K562 (cell line): ENCODE measurements around the gene NTM. TPM values are rescaled to one million over a fixed set of nuclear protein-coding genes. Genes with fewer than 3 reads are reported as not detected.

Experiments used
- ATAC-seq: fragments of 200-7000 bp; cut with Tn5 transposase; 3 replicates; pipeline ENCODE4 v1.9.1; 2020; ENCODE audit warnings: moderate library complexity
- BruUV-seq: library from RNA; stranded (reverse); fragments of 400-500 nt; replicated peaks from 2 replicates; lab custom pipeline; 2021; lab: Mats Ljungman, UMichigan
- CTCF ChIA-PET: fragments of 300-600 bp; formaldehyde crosslinking; extraction: SDS; loops from one replicate; lab custom pipeline; 2021; ENCODE audit warnings: low intra/inter-chr PET ratio; lab: Yijun Ruan, JAX
- POLR2A ChIA-PET: fragments of 300-600, 350-650 bp; sonication (Branson Sonifier 250); formaldehyde crosslinking; extraction: SDS; loops from one replicate; lab custom pipeline; 2021; ENCODE audit warnings: antibody characterized with exemption, inconsistent platforms; lab: Yijun Ruan, JAX
- DNase-seq, 4 experiments: peaks; one replicate each; pipeline versions ENCODE4 v3.0.0 to v3.0.0-alpha.2; 2011 to 2018; ENCODE audit warnings: low spot score in 3 of 4, mixed read lengths in 3 of 4; ENCODE audit errors: extremely low read depth in 1 of 4
- FAIRE-seq: peaks from 2 replicates; lab custom pipeline; 2011; peaks lifted over from hg19 to GRCh38; lab: Jason Lieb, UNC
- H2AFZ ChIP-seq: 2 replicates; pipeline ENCODE4 v1.6.0; 2011; ENCODE audit warnings: low read depth, low read length, control low read depth, inconsistent platforms
- H3K27ac ChIP-seq: fragments of 200-600 bp; 3 replicates; pipeline ENCODE4 v1.8.0; 2011; ENCODE audit warnings: low read depth, mild to moderate bottlenecking, control low read depth, inconsistent platforms, low read length, moderate library complexity, mixed read lengths; ENCODE audit errors: extremely low read depth
- H3K27me3 ChIP-seq, 2 experiments: fragments of 300-600 bp in 1 of 2; 2 replicates in 1 of 2; 3 replicates in 1 of 2; pipeline versions ENCODE4 v1.6.0 to v1.8.0; 2011; ENCODE audit warnings: inconsistent platforms in 2 of 2, low read length in 2 of 2, mild to moderate bottlenecking in 1 of 2, mixed read lengths in 1 of 2, moderate library complexity in 1 of 2; ENCODE audit not compliant: control insufficient read depth in 2 of 2, insufficient read depth in 2 of 2
- H3K36me3 ChIP-seq: fragments of 300-600 bp; 3 replicates; pipeline ENCODE4 v1.8.0; 2011; ENCODE audit warnings: mild to moderate bottlenecking, low read length, inconsistent platforms; ENCODE audit not compliant: control insufficient read depth, insufficient read depth
- H3K4me1 ChIP-seq, 2 experiments: fragments of 200-600 bp in 1 of 2; replicated peaks in 1 of 2; 2 replicates in 1 of 2; 3 replicates in 1 of 2; pipeline versions ENCODE4 v1.5.1 to v1.8.0; 2011; ENCODE audit warnings: inconsistent platforms in 2 of 2, low read length in 2 of 2, mild to moderate bottlenecking in 1 of 2, mixed read lengths in 1 of 2, moderate library complexity in 1 of 2; ENCODE audit not compliant: control insufficient read depth in 2 of 2, insufficient read depth in 2 of 2
- H3K4me2 ChIP-seq: 2 replicates; pipeline ENCODE4 v1.6.1; 2011; ENCODE audit warnings: low read length, control low read depth, inconsistent platforms, mixed read lengths; ENCODE audit not compliant: insufficient read depth
- H3K4me3 ChIP-seq: fragments of 200-600 bp; sonication (generic), shearing (Covaris generic); 2 replicates; pipeline ENCODE4 v1.5.1; 2016; ENCODE audit warnings: control low read depth, inconsistent platforms
- H3K79me2 ChIP-seq: fragments of 200-600 bp; 3 replicates; pipeline ENCODE4 v1.8.0; 2011; ENCODE audit warnings: low read length, inconsistent platforms; ENCODE audit not compliant: control insufficient read depth, insufficient read depth
- H3K9ac ChIP-seq, 2 experiments: 2 replicates each; pipeline versions ENCODE4 v1.6.0 to v1.6.1; 2011; ENCODE audit warnings: low read depth in 2 of 2, low read length in 2 of 2, control low read depth in 1 of 2, inconsistent platforms in 1 of 2, mild to moderate bottlenecking in 1 of 2, mixed read lengths in 1 of 2; ENCODE audit not compliant: insufficient read depth in 1 of 2
- H3K9me1 ChIP-seq: one replicate; pipeline ENCODE4 v1.6.0; 2011; ENCODE audit warnings: inconsistent platforms, mild to moderate bottlenecking, low read length, moderate library complexity; ENCODE audit not compliant: control insufficient read depth, insufficient read depth
- H3K9me3 ChIP-seq: replicated peaks from 2 replicates; pipeline ENCODE4 v1.5.1; 2011; ENCODE audit warnings: low read depth, low read length, inconsistent platforms; ENCODE audit not compliant: control insufficient read depth, insufficient read depth
- H4K20me1 ChIP-seq: replicated peaks from 2 replicates; pipeline ENCODE4 v1.6.1; 2011; ENCODE audit warnings: low read length, inconsistent platforms, mixed read lengths; ENCODE audit not compliant: control insufficient read depth, insufficient read depth
- CBFA2T3 ChIP-seq: fragments of 450-650 bp; IDR thresholded peaks from 2 replicates; pipeline ENCODE4 v1.6.1; 2017
- CBFB ChIP-seq: sonication (generic); formaldehyde crosslinking; IDR thresholded peaks from 2 replicates; pipeline ENCODE4 v1.4.0; 2020; ENCODE audit warnings: mild to moderate bottlenecking, missing genetic modification reagents
- LCOR ChIP-seq: sonication (generic); formaldehyde crosslinking; IDR thresholded peaks from 2 replicates; pipeline ENCODE4 v1.8.0; 2022; ENCODE audit warnings: mild to moderate bottlenecking, missing genetic modification reagents
- MCM7 ChIP-seq, 2 experiments: fragments of 450-650 bp; IDR thresholded peaks; 2 replicates each; pipeline ENCODE4 v1.6.1; 2016 to 2018
- NR3C1 ChIP-seq: sonication (generic); formaldehyde crosslinking; IDR thresholded peaks from 2 replicates; pipeline ENCODE4 v1.8.1; 2022; ENCODE audit warnings: missing genetic modification reagents
- PHF8 ChIP-seq: fragments of 200-600 bp; sonication (generic); IDR thresholded peaks from 2 replicates; pipeline ENCODE4 v1.6.1; 2012; ENCODE audit warnings: mixed run types, mild to moderate bottlenecking, inconsistent platforms, low read length, moderate library complexity, borderline replicate concordance
- SMARCC2 ChIP-seq: fragments of 450-650 bp; IDR thresholded peaks from 2 replicates; pipeline ENCODE4 v1.6.1; 2017; ENCODE audit warnings: antibody characterized with exemption, moderate library complexity, mild to moderate bottlenecking, low read depth
- SREBF1 ChIP-seq: fragments of 150-350 bp; IDR thresholded peaks from 2 replicates; pipeline ENCODE4 v1.6.1; 2014; ENCODE audit warnings: antibody characterized with exemption, low read depth, low read length, borderline replicate concordance
- SREBF2 ChIP-seq: sonication (generic); formaldehyde crosslinking; IDR thresholded peaks from 2 replicates; pipeline ENCODE4 v1.4.0; 2020; ENCODE audit warnings: mild to moderate bottlenecking, missing genetic modification reagents
- ZBED1 ChIP-seq: IDR thresholded peaks from 2 replicates; pipeline ENCODE4 v1.6.1; 2014
- ZNF174 ChIP-seq: fragments of 250-450 bp; sonication (Bioruptor Pico); IDR thresholded peaks from 2 replicates; pipeline ENCODE4 v1.4.0; 2020; ENCODE audit warnings: mild to moderate bottlenecking
- ZNF311 ChIP-seq: fragments of 250-450 bp; sonication (Bioruptor Pico); IDR thresholded peaks from 2 replicates; pipeline ENCODE4 v1.4.0; 2020; ENCODE audit warnings: mild to moderate bottlenecking, moderate library complexity
- ZNF354B ChIP-seq: fragments of 250-450 bp; sonication (Bioruptor Pico); IDR thresholded peaks from 2 replicates; pipeline ENCODE4 v1.4.0; 2020
- ZNF583 ChIP-seq: fragments of 250-450 bp; sonication (Bioruptor Pico); IDR thresholded peaks from 2 replicates; pipeline ENCODE4 v1.4.0; 2020
- ZNF695 ChIP-seq: fragments of 450-650 bp; formaldehyde crosslinking; IDR thresholded peaks from 2 replicates; pipeline ENCODE4 v1.4.0; 2020; ENCODE audit warnings: mild to moderate bottlenecking, moderate library complexity
- ZNF76 ChIP-seq: fragments of 250-450 bp; sonication (Bioruptor Pico); IDR thresholded peaks from 2 replicates; pipeline ENCODE4 v1.4.0; 2020; ENCODE audit warnings: mild to moderate bottlenecking, moderate library complexity, borderline replicate concordance
- ZSCAN32 ChIP-seq: fragments of 450-650 bp; formaldehyde crosslinking; IDR thresholded peaks from 2 replicates; pipeline ENCODE4 v1.4.0; 2020; ENCODE audit warnings: mild to moderate bottlenecking, moderate library complexity
- WGBS: fragments of 100-300 bp; shearing (Covaris generic); methylation state at CpG from one replicate; pipeline ENCODE4 v1.1.6; 2016; ENCODE audit warnings: low coverage, mixed read lengths; ENCODE audit not compliant: insufficient coverage; ENCODE audit errors: missing lambda C conversion rate; 5-methylcytosine and 5-hydroxymethylcytosine counted together
- in situ Hi-C: fragments of 300-500 bp; cut with MboI; formaldehyde crosslinking; loops from 4 replicates; pipeline ENCODE4 v1.15.0; 2018; ENCODE audit warnings: inconsistent platforms, mixed read lengths
- intact Hi-C: fragments of 100-400 bp; cut with micrococcal nuclease; formaldehyde crosslinking; loops from 2 replicates; pipeline ENCODE4 v1.14.2; 2022
- polyA plus RNA-seq, 8 experiments: library from polyadenylated mRNA; depleted of rRNA in 4 of 8; stranded (reverse) in 5 of 8; unstranded in 3 of 8; fragments of >200 nt; fragmentation: Nextera tagmentation in 2 of 8; fragmentation: Illumina TruSeq in 1 of 8; extraction: Ambion mirVana in 2 of 8; extraction: Trizol in 1 of 8; gene quantifications; 2 replicates each; pipeline versions ENCODE4 v1.2.1 to v1.2.3, GENCODE V29; 2011 to 2014; ENCODE audit warnings: inconsistent platforms in 1 of 8, missing spikeins in 1 of 8
- total RNA-seq, 7 experiments: library from RNA; depleted of rRNA in 6 of 7; stranded (reverse); fragments of >200 nt in 6 of 7; fragmentation: Illumina TruSeq in 2 of 7; extraction: Trizol in 2 of 7; gene quantifications; 2 replicates each; pipeline versions ENCODE4 v1.2.1 to v1.2.3, GENCODE V29; 2011 to 2021; ENCODE audit warnings: low replicate concordance in 1 of 7
- TF ChIP-seq, protein P1 (sequence below): sonication (generic); formaldehyde crosslinking; IDR thresholded peaks from 2 replicates; pipeline ENCODE4 v1.5.0; 2020; ENCODE audit warnings: missing genetic modification reagents
- TF ChIP-seq, protein P2 (sequence below): IDR thresholded peaks from 2 replicates; pipeline ENCODE4 v1.6.1; 2014; ENCODE audit warnings: antibody characterized with exemption

Gene NTM
- total and polyA plus RNA-seq, 9 of the 15 experiments (the other 6 are each of a cell fraction or from before 2014, with no cell fraction given): not detected

DNA sequence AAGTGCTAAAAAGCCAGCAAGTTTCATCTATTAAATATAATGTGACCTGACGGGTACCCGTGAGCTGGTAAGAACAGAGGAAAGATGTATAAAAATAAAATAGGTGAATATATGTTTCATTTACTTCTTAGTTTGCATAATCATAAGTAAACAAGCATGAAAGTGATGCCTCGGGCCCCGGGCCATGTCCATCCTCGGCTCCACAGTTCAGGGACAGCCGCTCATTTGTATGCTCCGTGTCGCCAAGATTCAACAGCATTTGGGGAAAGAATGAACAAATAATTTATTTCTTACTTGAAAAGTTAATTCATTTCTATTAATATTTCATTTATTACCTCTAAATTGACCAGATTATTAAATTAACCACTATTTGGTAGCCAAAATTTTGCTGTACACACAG is 251.8 kb downstream of the NTM start:
- no peak for FAIRE-seq
- in situ Hi-C loops: no loop called here
- ChIA-PET CTCF (no interaction called here), POLR2A (no interaction called here)
- TF ChIP-seq ZNF354B (CRISPR knock-in tag) (no peak), SREBF2 (CRISPR knock-in tag) (no peak), ZBED1 (no peak), NR3C1 (no peak), ZNF311 (CRISPR knock-in tag) (no peak), CBFB (CRISPR knock-in tag) (no peak), PHF8 (no peak), SMARCC2 (no peak), SREBF1 (no peak), LCOR (CRISPR knock-in tag) (no peak), ZNF174 (CRISPR knock-in tag) (no peak), ZSCAN32 (CRISPR knock-in tag) (no peak), ZNF583 (CRISPR knock-in tag) (no peak), CBFA2T3 (no peak), ZNF76 (CRISPR knock-in tag) (no peak), ZNF695 (CRISPR knock-in tag) (no peak), MCM7 (IDR thresholded peaks at IDR 0.05) (no peak)
- TF ChIP-seq, protein P1, sequence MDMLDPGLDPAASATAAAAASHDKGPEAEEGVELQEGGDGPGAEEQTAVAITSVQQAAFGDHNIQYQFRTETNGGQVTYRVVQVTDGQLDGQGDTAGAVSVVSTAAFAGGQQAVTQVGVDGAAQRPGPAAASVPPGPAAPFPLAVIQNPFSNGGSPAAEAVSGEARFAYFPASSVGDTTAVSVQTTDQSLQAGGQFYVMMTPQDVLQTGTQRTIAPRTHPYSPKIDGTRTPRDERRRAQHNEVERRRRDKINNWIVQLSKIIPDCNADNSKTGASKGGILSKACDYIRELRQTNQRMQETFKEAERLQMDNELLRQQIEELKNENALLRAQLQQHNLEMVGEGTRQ (CRISPR knock-in tag): no peak
- TF ChIP-seq, protein P2, sequence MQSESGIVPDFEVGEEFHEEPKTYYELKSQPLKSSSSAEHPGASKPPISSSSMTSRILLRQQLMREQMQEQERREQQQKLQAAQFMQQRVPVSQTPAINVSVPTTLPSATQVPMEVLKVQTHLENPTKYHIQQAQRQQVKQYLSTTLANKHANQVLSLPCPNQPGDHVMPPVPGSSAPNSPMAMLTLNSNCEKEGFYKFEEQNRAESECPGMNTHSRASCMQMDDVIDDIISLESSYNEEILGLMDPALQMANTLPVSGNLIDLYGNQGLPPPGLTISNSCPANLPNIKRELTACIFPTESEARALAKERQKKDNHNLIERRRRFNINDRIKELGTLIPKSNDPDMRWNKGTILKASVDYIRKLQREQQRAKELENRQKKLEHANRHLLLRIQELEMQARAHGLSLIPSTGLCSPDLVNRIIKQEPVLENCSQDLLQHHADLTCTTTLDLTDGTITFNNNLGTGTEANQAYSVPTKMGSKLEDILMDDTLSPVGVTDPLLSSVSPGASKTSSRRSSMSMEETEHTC: no peak
- no peaks in the 10 kb centered on the region for H3K79me2 ChIP-seq
- DNase-seq: no peak
- H3K9ac ChIP-seq: no peak overlapping the region
- H3K4me1 ChIP-seq: no peaks in the 10 kb centered on the region
- H3K27me3 ChIP-seq: 0 out of 5 replicates have a peak, but pooled peaks cover 0 to under 1% of the 10 kb centered on the region in 2 experiments
- no peak overlapping the region for H3K27ac ChIP-seq
- H3K9me3 ChIP-seq: no peaks in the 10 kb centered on the region
- no peak overlapping the region for H2AFZ ChIP-seq
- intact Hi-C loops: no loop called here
- H3K4me2 ChIP-seq: no peak overlapping the region
- no TSS peak for BruUV-seq
- WGBS: 0% methylated on average over 8 of the region's 8 CpGs
- H3K9me1 ChIP-seq: no peaks in the 10 kb centered on the region
- H3K36me3 ChIP-seq: no peaks in the 10 kb centered on the region
- ATAC-seq: no peak
- H4K20me1 ChIP-seq: no peaks in the 10 kb centered on the region
- H3K4me3 ChIP-seq: no peak overlapping the region
